Left cardiac atrium (tissue), 4 donors: Measurements from ENCODE around the gene EPHA7. TPM values are rescaled to one million over a fixed set of nuclear protein-coding genes. Genes with fewer than 3 reads are reported as not detected.
A peak's percentile ranks its signal among the peaks of the same experiment; 100 is the strongest.

ENCODE experiments used
- ATAC-seq, 2 donors: fragments of 200-7000 bp; cut with Tn5 transposase; one replicate each; pipeline ENCODE4 v1.9.1; 2020; ENCODE audit warnings: mild to moderate bottlenecking in 2 of 2, moderate library complexity in 2 of 2
- DNase-seq: peaks from one replicate; pipeline ENCODE4 v3.0.0-alpha.2; 2020
- intact Hi-C, 2 donors: fragments of 100-400 bp; cut with DNase I; formaldehyde crosslinking; loops; one replicate each; pipeline versions ENCODE4 v1.14.1 to v1.15.1; 2022 to 2023
- total RNA-seq, 2 donors: library from RNA; stranded (reverse); fragmentation: NEBNext Ultra II Directional; extraction: Animal tissue kit (Norgen Biotek cat#: 25700); gene quantifications; one replicate each; pipeline ENCODE4 v1.2.1, GENCODE V29; 2021
- donor health status: DM: no; HTN: yes; CAD: no.
- donor health status: DM: no; HTN: yes; CAD: no; lungs with severe emphysema.
- donor health status: DM: yes; HTN: yes; CAD: no.
- donor health status: Dilated cardiomyopathy.

Gene EPHA7
- total RNA-seq, 2 donors from 2014 or later: 6.7 to 9.8 TPM

DNA sequence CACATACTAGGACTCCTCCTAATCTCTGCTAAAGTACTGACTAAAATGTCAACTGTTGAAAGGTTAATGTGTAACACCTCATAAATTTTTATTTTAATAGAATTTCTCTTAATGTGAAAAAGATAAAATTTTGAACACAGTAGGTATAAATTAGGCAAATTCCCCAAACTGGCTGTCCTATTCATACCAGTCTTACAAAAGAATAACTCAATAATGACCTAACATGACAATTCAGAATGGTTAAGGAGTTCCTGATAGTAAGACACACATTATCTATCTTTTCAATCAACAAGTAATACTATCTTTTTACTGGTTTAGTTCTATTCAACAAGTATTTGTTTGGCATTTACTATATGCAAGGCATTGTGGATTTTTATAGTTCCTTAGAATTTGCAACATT lies 141.1 kb downstream of the EPHA7 start:
- ATAC-seq (no peak), DNase-seq (no peak)
- intact Hi-C loops: no loop called here

DNA sequence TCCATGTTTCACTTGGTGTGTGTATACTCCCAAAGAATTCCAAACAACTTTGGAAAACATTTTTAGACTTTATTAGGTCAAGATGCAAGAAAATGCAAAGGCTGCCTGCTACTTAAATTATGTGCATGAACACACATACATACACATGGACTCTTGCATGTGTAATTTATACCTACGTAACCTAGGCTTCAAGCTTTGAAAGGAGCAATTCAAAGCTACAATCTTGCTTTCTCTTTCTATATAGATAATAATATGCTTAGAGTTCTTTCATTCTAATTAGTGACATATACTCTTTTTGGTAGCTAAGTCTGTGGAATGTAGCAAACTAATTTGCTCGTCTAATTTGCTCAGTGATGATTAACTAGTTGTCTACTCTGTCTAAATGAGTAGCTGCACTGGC lies 146.5 kb downstream of the EPHA7 start:
- intact Hi-C loops: no loop called here
- no peak for DNase-seq
- ATAC-seq: no peak

DNA sequence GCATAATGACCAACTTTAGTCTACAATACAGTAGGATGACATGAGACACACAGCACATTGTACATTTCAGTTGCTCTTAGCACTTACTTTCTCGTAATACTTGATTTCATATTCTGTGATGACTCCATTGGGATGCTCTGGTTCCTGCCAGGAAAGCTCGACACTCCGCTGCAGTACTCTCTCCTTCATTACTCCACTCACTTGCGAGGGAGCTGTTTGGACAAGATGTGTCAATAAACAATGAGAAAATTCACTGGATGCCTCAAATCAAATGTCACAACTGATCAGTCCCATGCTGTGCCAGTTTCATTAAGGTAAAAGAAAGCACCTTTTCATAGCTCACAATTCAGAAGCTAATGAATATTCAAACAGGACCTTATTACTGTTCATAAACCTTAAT lies 147.1 kb downstream of the EPHA7 start:
- intact Hi-C loops: no loop called here
- ATAC-seq (no peak), DNase-seq (no peak)

- DNase-seq: no peak
- ATAC-seq: no peak
Observed at GRCh38 chr6:93266116-93266817, 153.1 kb downstream of the EPHA7 start.

GRCh38 chr6:93260881-93261280 lies 158.5 kb downstream of the EPHA7 start:
- intact Hi-C loops: no loop called here
- DNase-seq (no peak), ATAC-seq (no peak)

More at GRCh38 chr6:93266116-93266817, 153.1 kb downstream of the EPHA7 start:
- intact Hi-C loops: no loop called here

GRCh38 chr6:93259332-93259731 lies 160.0 kb downstream of the EPHA7 start:
- ATAC-seq: no peak
- DNase-seq: no peak
- intact Hi-C loops: no loop called here

DNA sequence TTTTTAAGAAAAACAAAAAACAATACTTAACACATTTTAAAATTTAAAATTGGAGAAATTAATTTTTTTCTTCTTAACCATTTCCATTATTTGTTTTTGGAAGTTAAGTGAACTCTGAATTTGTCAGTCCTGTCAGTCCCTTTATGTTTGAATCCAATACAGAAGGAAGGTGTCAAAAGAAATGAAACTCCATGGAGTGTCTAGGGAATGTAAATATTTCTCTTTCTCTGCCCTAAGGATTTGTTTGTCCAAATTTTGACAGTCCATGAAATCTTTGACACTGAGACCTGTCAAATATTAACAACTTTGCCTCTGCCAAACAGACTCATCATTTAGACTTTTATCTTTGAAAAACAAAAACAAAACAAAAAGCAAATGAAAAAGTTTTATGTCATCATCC lies 166.4 kb downstream of the EPHA7 start:
- intact Hi-C loops: no loop called here
- ATAC-seq (no peak), DNase-seq (no peak)

- intact Hi-C loops: no loop called here
- ATAC-seq (no peak), DNase-seq (no peak)
Observed at GRCh38 chr6:93248631-93249030, 170.7 kb downstream of the EPHA7 start.

DNA sequence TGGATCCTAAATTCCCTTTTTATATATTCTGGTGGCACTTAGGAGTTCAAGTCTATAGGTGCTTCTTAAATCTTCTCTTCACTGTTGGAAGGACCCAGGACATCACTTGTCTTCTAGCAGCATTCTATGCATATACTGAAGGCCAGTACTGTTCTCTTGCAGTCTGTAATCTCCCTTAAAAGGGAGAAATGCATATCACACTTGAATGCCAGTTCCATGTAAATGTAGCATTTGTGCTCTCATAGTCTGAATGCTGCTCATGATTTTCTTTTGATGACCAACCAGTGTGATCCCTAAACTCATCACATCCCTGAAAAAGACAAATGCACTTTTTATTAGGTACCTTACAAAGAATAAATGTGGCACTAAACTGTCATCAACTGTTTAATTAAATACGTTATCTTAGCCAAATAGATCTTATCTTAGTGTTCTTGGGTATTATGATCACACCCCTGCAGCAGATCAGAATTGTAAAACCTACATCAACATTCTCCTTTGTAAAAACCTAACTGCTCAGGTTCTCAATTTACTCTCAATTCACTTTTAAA lies 176.1 kb downstream of the EPHA7 start:
- intact Hi-C loops: no loop called here
- DNase-seq: no peak
- no peak for ATAC-seq

- DNase-seq (no peak), ATAC-seq (no peak)
- intact Hi-C loops: no loop called here
Observed at GRCh38 chr6:93242049-93242448, 177.3 kb downstream of the EPHA7 start.

- no peak for DNase-seq
- no peak for ATAC-seq
- intact Hi-C loops: no loop called here
Observed at GRCh38 chr6:93238632-93239031, 180.7 kb downstream of the EPHA7 start.

GRCh38 chr6:93235775-93236174 lies 183.6 kb downstream of the EPHA7 start:
- ATAC-seq: no peak
- DNase-seq: no peak
- intact Hi-C loops: no loop called here

GRCh38 chr6:93226822-93227221 lies 192.5 kb downstream of the EPHA7 start:
- DNase-seq (no peak), ATAC-seq (no peak)
- intact Hi-C loops: no loop called here

DNA sequence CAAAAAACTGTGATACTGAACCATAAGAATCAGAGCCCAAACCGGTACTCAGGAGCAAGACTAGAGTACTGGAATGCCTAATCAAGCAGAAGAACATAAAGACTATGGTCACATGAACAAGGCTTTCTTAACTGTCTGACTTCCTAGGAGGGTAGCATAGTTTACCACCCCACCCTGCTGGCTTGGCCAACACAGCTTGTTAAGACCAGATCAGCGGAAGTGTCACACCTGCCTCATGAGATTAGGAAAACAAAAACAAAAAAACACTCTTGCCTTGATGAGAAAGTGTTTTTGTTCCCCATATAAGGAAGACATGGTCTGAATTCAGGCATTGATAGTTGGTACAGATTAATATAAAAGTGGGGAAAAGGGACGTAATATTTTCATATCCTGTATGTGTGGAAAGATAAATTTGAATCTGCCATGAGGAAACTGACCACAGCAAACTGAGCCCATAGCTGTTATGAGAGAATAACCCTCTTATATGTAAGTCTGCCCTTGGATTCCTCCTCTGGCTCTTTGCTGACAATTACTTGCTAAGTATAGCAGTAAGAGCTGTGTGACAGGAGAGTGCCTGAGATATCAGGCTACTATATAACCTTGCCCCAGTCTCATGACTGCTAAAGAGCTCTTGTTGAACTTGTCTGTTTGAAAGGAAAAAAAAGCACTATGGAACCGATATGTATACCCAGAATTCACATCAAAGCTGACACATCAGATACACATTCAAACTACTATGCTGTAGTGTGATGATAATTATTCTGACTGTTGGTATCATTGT lies 197.1 kb downstream of the EPHA7 start:
- intact Hi-C loops: no loop called here
- ATAC-seq: peak; percentile 90 to 97
- DNase-seq: no peak

DNA sequence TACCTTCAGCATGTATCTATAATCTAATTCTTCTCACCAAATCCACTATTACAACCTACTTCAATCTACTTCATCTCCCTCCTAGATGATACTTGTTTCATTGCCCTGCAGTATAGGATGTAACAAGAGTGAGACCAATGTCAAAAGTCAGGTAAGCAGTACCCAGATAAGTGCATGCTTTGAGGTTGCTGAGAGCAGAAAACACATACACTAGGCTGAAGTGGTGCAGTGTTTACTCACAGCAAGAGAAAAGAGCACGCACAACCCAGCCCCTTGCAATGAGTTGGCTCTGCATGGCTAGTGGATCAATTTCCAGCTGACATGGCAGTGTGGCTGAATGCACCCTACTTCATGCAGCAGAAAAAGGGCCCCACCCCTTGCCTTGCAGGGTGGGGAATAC lies 199.9 kb downstream of the EPHA7 start:
- intact Hi-C loops: no loop called here
- DNase-seq: no peak
- no peak for ATAC-seq

DNA sequence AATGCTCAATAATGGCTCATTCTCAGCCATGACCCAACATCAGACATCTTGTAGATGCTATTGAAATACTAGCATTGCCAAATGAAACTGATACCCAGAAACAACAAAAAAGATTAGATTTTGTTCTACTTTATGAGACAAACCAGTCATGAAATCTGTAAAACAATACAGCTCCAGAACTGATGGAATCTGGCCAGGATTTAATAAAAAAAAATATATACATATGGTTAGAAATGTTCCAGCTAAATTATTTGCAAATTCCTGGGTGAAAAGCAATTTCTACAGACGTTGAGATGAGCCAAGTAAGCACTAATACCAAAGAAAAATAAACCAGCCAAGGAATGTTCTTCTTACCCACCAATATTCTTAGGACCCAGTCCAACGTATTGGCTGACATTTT lies 201.3 kb downstream of the EPHA7 start:
- DNase-seq (no peak), ATAC-seq (no peak)
- intact Hi-C loops: no loop called here

- DNase-seq (no peak), ATAC-seq (no peak)
- intact Hi-C loops: no loop called here
Observed at GRCh38 chr6:93213028-93213427, 206.3 kb downstream of the EPHA7 start.

- DNase-seq (no peak), ATAC-seq (no peak)
- intact Hi-C loops: no loop called here
Observed at GRCh38 chr6:93210908-93211307, 208.5 kb downstream of the EPHA7 start.

- intact Hi-C loops: no loop called here
- DNase-seq (no peak), ATAC-seq (no peak)
Observed at GRCh38 chr6:93209358-93209757, 210.0 kb downstream of the EPHA7 start.

DNA sequence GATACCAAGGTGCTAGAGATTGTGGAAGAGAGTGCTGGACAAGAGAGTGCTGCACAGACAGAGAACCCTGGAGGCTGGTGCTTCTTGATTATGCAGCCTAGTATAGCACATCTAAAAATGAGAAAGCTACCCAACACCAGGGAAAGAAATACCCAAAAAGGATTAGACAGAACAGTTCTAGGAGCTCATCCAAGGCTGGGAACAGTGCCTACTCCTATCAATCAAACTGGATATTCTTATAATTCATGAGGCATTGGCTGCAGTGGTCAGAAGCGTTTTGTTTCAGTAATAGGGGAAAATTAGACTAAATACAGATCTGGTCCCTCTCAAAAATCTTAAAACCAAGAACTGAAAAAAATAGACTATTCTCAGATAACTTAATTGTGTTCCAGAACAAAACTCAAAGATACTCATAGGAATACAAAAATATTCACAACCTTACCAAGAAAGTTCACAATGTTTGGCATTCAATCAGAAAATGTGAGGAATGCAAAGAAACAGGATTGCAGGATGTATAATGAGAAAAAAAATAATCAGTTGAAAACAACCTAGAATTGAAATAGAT lies 222.9 kb downstream of the EPHA7 start:
- ATAC-seq (peak in 1 of 2 donors; percentile 30), DNase-seq (no peak)
- intact Hi-C loops: no loop called here
